Fibroblast of lung (primary cell): ENCODE data around the gene CTNNA1. TPM values are rescaled to one million over a fixed set of nuclear protein-coding genes. Genes with fewer than 3 reads are reported as not detected.

Experiments
- DNase-seq, 2 donors: peaks; one replicate each; pipeline versions ENCODE4 v3.0.0 to v3.0.0-alpha.2; 2010; ENCODE audit warnings: low read depth in 2 of 2
- H2AFZ ChIP-seq: 2 replicates; pipeline ENCODE4 v1.5.1; 2012; ENCODE audit warnings: low read length, control low read depth, inconsistent platforms
- H3K27ac ChIP-seq: 2 replicates; pipeline ENCODE4 v1.5.1; 2011; ENCODE audit warnings: low read length, control low read depth; ENCODE audit not compliant: insufficient read depth
- H3K27me3 ChIP-seq: 2 replicates; pipeline ENCODE4 v1.5.1; 2011; ENCODE audit warnings: mild to moderate bottlenecking, low read length; ENCODE audit not compliant: control insufficient read depth, insufficient read depth
- H3K36me3 ChIP-seq: 2 replicates; pipeline ENCODE4 v1.5.1; 2011; ENCODE audit warnings: low read length; ENCODE audit not compliant: control insufficient read depth, insufficient read depth
- H3K4me1 ChIP-seq: 2 replicates; pipeline ENCODE4 v1.5.1; 2011; ENCODE audit warnings: low read length; ENCODE audit not compliant: control insufficient read depth, insufficient read depth; ENCODE audit errors: extremely low read depth
- H3K4me2 ChIP-seq: 2 replicates; pipeline ENCODE4 v1.5.1; 2011; ENCODE audit warnings: low read length, control low read depth; ENCODE audit not compliant: insufficient read depth; ENCODE audit errors: extremely low read depth
- H3K4me3 ChIP-seq, 4 experiments: fragments of 200-600 bp in 1 of 4; sonication (generic) in 1 of 4; replicated peaks in 1 of 4; 2 replicates each; pipeline ENCODE4 v1.5.1; 2011 to 2016; ENCODE audit warnings: low read length in 4 of 4, low read depth in 3 of 4, mild to moderate bottlenecking in 3 of 4, control low read depth in 2 of 4, inconsistent platforms in 1 of 4, mixed read lengths in 1 of 4; ENCODE audit not compliant: insufficient read depth in 1 of 4; ENCODE audit errors: control extremely low read depth in 1 of 4
- H3K79me2 ChIP-seq: 2 replicates; pipeline ENCODE4 v1.5.1; 2012; ENCODE audit warnings: mild to moderate bottlenecking, low read length, inconsistent platforms; ENCODE audit not compliant: control insufficient read depth, insufficient read depth
- H3K9ac ChIP-seq: 2 replicates; pipeline ENCODE4 v1.5.1; 2011; ENCODE audit warnings: mild to moderate bottlenecking, low read length, control low read depth; ENCODE audit not compliant: insufficient read depth
- H3K9me3 ChIP-seq: 2 replicates; pipeline ENCODE4 v1.5.1; 2012; ENCODE audit warnings: low read depth, low read length; ENCODE audit not compliant: control insufficient read depth, insufficient read depth
- H4K20me1 ChIP-seq: 2 replicates; pipeline ENCODE4 v1.5.1; 2011; ENCODE audit warnings: low read length; ENCODE audit not compliant: control insufficient read depth, insufficient read depth; ENCODE audit errors: extremely low read depth
- CTCF ChIP-seq, 2 donors: IDR thresholded peaks in 1 of 2; conservative IDR thresholded peaks in 1 of 2; 1 replicate in 1 of 2; 2 replicates in 1 of 2; pipeline ENCODE4 v1.5.1; 2011 to 2012; ENCODE audit warnings: low read length in 2 of 2, control low read depth in 1 of 2, inconsistent platforms in 1 of 2, low read depth in 1 of 2, mild to moderate bottlenecking in 1 of 2
- EZH2 ChIP-seq: IDR thresholded peaks from 2 replicates; pipeline ENCODE4 v1.5.1; 2012; ENCODE audit warnings: low read length, control low read depth, mild to moderate bottlenecking; ENCODE audit errors: missing control alignments
- polyA plus RNA-seq, 2 donors: library from polyadenylated mRNA; depleted of rRNA in 1 of 2; stranded (reverse) in 1 of 2; unstranded in 1 of 2; fragments of >200 nt; gene quantifications; 2 replicates each; pipeline ENCODE4 v1.2.1, GENCODE V29; 2011 to 2012; ENCODE audit warnings: missing spikeins in 1 of 2
- total RNA-seq: library from RNA; depleted of rRNA; stranded (reverse); fragments of >200 nt; gene quantifications from 2 replicates; pipeline ENCODE4 v1.2.1, GENCODE V29; 2014

CTNNA1 gene
- total and polyA plus RNA-seq, 2 donors (not counting 1 experiment from before 2014, with no cell fraction given): 181 to 557 TPM

- Histone ChIP-seq H3K27me3 (no peaks in the 10 kb centered on the region), H3K9me3 (no peaks in the 10 kb centered on the region), H3K4me1 (peaks cover 3% of the 10 kb centered on the region), H3K9ac (no peak overlapping the region), H3K27ac (no peak overlapping the region), H3K36me3 (no peaks in the 10 kb centered on the region), H3K79me2 (no peaks in the 10 kb centered on the region), H2AFZ (no peak overlapping the region), H3K4me2 (no peak overlapping the region), H3K4me3 (no peak overlapping the region), H4K20me1 (no peaks in the 10 kb centered on the region)
- TF ChIP-seq EZH2 (no peak), CTCF (conservative IDR thresholded peaks at IDR 0.05 in 1 of 2, IDR thresholded peaks at IDR 0.05 in 1 of 2; ENCODE audit: low read depth in 1 of 2, low read length in 2 of 2) (no peak)
- DNase-seq: no peak
Measured at GRCh38 chr5:138962614-138963370, 209.6 kb downstream of the CTNNA1 start.

DNA sequence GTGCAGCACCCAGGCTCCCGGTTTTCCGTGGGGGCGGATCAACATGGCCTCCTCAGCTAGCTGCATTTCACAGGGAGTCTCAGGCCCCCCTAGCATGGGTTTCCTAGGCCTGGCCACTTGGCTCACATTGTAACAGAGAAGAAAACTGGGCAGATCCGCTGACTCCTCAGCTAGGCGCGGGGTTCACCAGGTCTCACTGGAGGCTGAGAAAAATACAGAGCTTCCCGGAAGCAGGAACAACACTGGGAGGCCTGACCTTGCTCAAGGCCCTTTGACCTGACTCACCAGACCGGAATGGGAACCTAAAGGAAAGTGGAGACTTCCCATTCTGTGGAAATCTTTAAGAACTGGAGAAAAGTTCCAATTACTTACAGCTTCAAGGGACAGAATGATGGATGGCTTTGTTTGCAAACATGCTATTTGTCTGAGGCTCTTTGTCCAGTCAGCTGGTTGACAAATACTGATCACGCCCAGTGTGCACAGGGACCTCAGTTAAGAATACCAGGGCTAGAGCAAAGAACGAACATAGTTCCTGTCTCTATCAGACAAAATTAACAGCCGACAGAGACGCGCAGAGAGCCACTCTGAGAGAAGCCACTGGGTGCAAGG, 210.6 kb downstream of the CTNNA1 start:
- TF ChIP-seq CTCF (conservative IDR thresholded peaks at IDR 0.05 in 1 of 2, IDR thresholded peaks at IDR 0.05 in 1 of 2; ENCODE audit: low read depth in 1 of 2, low read length in 2 of 2) (no peak), EZH2 (no peak)
- DNase-seq: no peak
- Histone ChIP-seq H3K27ac (no peak overlapping the region), H3K4me3 (no peak overlapping the region), H3K4me1 (peaks cover 3% of the 10 kb centered on the region), H3K9ac (no peak overlapping the region), H2AFZ (no peak overlapping the region), H4K20me1 (no peaks in the 10 kb centered on the region), H3K9me3 (no peaks in the 10 kb centered on the region), H3K36me3 (no peaks in the 10 kb centered on the region), H3K27me3 (no peaks in the 10 kb centered on the region), H3K4me2 (no peak overlapping the region), H3K79me2 (no peaks in the 10 kb centered on the region)

- Histone ChIP-seq H3K27ac (no peak overlapping the region), H3K9ac (no peak overlapping the region)
Measured at GRCh38 chr5:138964647-138965201, 211.5 kb downstream of the CTNNA1 start.

More at GRCh38 chr5:138964647-138965201, 211.5 kb downstream of the CTNNA1 start:
- Histone ChIP-seq H3K79me2 (no peaks in the 10 kb centered on the region), H3K36me3 (no peaks in the 10 kb centered on the region), H3K4me2 (no peak overlapping the region), H4K20me1 (no peaks in the 10 kb centered on the region), H2AFZ (no peak overlapping the region), H3K9me3 (no peaks in the 10 kb centered on the region), H3K4me3 (no peak overlapping the region), H3K27me3 (no peaks in the 10 kb centered on the region), H3K4me1 (peaks cover 3% of the 10 kb centered on the region)
- TF ChIP-seq CTCF (conservative IDR thresholded peaks at IDR 0.05 in 1 of 2, IDR thresholded peaks at IDR 0.05 in 1 of 2; ENCODE audit: low read depth in 1 of 2, low read length in 2 of 2) (no peak), EZH2 (no peak)
- DNase-seq: no peak
